Measurements from ENCODE around the gene GAS7.
"Not testable (repeated sequence)": the region's sequence is repeated elsewhere in the genome, so short reads cannot be mapped to it uniquely, and the experiment has no call there.

Gene GAS7

DNA sequence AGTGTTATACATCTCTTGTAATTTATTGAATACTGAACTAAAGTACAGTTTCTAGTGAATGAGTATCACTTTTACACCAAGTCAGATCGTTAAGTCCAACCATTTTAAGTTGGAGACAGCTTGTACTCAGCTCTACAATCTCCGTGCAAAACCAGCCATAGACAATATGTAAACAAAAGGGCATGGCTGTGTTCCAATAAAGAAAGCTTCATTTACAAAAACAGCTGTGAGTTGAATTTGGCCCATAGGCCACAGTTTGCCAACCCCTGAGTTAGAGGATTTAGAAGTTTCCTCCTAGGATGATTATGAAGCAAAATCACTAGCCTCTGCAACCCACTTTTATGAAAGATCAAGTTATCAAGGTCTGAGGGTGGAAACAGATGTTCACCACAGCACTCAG, 187.7 kb downstream of the GAS7 start:
- no peak for DNase-seq

DNA sequence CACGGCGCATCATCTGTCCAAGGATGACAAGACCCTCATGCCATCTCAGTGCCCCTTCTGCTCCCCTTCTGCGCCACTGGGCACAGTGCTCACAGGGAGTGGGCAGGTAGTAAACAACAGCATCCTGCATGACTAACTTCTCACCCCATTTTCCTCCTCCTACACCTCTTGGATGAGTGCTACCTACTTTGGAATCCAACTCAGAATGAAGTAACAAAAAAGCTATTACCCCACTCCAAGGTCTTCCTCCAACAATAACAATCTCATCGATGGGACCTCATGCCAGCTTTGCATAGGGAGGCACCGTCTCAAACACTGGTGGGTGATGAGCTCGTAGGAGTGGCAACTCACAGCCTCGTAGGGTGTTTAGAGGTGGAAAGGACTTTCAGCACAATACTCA, 194.7 kb downstream of the GAS7 start:
- DNase-seq = no peak

DNA sequence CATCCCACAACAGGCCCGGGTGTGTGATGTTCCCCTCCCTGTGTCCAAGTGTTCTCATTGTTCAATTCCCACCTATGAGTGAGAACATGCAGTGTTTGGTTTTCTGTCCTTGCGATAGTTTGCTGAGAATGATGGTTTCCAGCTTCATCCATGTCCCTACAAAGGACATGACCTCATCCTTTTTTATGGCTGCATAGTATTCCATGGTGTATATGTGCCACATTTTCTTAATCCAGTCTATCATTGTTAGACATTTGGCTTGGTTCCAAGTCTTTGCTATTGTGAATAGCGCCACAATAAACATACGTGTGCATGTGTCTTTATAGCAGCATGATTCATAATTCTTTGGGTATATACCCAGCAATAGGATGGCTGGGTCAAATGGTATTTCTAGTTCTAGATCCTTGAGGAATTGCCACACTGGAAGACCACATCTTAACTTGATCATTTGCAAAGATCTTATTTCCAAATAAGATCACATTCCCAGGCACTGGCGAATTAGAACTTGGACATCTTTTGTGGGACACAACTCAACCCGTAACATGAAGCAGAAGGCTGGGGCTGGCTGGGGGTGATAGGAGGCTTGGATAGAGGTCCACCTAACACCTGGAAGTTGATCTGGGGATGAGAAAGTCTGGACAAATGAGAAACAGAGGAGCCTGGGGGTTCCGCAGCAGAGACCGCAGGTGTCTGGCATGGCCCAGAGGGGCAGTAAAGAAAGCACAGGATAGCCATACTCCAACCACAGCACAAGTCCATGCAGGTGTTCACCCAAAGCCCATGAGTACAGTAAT, 195.6 kb downstream of the GAS7 start:
- DNase-seq = not testable (repeated sequence)

DNA sequence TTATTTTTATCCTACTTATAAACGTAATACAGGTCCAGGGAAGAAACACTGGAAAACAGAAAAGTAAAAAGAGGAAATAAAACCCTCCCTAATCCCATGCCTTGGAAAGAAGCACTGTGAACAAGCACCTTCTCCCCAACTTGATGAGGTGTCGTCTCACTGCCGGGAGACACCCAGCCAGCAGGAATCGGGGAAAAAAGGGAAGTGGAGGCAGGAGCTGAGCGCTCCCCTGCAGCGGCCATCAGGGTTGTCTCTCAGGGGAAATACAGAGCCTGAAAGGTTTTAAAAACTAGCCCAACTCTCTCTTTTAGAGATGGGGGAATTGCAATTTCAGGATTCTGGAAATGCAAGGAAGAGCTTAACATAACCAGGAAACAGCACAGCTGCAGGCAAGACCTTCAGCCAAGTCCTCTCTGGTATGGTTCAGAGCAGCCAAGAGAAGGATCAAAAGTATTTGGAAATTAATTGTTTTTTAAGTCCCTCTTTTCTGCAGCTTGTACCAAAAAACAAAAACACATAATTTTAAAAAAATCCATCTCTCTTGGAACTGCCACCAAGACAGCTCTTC, 197.0 kb downstream of the GAS7 start:
- DNase-seq = no peak

DNA sequence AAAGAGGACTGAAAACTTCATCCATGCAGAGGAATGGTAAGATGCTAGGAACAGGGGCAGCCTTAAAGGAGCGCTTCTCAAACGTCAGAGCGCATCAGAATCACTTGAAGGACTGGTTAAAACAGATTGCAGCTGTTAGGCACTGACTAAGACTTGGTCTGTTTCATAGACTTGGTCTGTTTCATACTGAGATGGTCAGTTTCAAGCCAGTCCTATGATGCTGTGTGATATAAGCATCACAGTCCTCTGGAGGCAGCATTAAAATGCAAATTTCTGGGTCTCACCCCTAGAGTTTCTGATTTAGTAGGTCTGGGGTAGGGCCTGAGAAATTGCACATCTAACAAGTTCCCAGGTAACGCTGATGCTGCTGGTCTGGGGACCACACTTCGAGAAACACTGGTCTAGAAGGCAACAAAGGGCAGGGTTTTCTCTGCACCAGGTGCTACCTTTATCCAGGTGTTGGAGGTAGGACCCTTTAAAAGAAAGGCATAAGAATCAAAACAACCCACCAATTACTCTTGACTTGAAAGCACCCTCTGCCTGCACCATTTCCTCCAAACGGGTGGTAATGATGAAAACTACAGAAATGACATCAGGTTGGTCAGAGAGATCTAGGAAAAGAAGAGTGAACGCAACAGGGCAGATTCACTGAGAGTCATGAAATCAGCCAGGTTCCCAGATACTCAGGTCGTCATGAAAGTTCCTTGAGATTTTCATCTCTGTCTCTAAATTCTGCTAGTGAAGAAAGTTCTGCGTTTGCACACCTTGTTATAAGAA, 198.3 kb downstream of the GAS7 start:
- DNase-seq = no peak

DNA sequence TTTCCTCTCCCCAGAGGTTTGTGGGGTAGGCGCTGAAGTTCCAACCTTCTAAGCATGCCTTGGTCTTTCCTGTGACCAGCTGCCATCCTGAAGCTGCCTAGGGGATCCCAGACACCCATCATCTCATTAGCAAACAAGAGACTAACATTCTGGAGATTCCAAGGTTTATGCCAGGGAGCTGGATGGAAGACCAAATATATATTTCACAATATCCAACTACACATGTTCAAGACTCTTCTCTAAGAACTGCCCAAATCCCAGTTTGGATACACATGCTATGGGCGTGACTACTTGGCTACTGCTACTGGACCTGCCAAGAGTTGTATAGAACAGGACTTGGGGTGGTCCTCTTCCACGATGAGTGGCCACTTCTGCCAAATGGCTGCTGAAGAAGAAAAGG, 200.3 kb downstream of the GAS7 start:
- DNase-seq = no peak

DNA sequence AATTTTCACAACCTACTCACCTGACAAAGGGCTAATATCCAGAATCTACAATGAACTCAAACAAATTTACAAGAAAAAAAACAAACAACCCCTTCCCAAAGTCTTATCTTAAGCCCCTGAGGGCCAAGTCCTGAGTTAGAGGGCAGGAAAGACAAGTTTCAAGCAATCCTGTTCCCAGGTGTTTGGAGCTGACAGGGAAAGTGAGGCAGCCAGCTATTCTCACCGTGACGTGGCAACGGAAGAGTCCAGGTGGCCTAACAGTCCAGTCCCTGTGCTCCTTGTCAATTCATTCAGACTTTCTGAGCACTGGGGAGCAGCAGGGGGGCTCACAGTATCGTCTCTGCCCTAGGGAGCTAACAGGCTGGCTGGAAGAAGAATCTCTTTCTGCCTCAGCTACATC, 203.6 kb downstream of the GAS7 start:
- no peak for DNase-seq

DNA sequence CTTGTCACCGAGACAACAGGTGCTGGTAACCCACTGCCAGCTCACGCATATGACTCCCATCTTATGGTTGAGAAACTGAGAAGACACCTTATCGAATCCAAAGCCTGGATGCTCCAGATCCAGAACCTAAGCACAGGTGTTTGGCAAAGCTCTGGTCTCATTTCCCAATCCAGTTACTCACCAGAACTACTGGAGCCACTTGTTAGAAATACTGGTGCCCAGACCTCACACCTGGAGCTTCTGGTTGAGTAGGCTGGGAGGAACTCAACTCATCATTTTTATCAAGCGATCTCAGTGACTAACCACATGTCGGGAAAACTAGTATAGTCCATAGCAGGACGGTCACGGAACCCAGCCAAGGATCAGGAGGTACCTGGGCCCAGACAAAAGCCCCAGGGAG, 206.6 kb downstream of the GAS7 start:
- no peak for DNase-seq

DNA sequence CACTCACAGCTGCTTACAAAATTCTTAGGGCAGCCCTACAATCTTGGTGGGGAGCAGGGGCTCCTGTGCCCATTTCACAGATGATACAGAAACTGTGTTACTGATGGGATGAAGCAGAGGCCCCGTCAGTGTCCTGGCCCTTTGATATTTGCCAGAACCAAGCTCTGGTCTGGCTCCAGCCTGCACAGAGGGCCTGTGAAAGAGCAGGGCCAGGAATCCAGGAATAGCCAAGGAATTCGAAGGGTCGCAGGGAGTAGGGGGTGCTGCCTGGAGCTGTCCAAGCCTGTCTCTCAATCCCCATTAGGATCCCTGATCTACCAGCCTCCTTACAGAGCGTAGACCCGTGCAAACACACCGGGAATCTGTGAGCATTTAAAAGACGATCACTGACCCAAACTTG, 207.1 kb downstream of the GAS7 start:
- DNase-seq = no peak

DNA sequence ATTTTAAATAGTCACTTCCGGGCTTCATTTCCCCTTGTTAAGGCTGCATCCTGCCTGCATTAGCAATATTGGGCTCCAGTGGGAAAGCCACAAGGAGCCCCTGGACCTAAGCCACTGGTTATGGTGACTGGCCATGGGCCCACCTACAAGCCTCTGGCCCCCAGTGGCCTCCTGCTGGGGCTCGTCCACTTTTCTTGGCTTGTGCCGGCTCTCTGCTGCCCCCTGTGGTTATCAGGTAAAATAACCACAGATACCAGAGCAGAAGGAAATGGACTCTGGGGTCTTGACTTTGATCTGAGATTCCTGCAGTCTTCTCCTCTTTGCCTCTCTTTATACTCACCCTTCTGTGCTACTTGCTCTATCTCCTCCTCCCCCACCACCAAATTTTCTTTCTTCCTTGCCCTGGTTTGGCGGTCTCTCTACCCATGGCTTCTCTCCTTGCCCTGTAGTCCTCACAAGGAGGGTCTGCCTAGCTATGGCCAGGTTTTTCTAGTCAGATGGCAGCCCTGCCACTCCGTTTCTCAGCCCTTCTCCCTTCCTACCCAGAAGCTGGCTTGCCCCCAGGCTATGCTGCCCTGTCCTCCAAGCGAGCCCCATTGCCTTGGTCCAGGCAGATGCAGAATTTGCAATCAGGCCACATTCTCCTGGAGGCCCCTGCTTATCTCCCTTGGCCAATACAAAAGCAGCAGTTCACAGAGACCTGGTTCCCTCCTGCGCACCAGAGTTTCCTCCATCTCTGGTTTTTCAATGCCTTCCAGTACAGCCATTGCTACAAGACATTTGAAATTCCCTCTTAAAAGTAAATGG, 210.4 kb downstream of the GAS7 start:
- DNase-seq = peak; percentile 20

DNA sequence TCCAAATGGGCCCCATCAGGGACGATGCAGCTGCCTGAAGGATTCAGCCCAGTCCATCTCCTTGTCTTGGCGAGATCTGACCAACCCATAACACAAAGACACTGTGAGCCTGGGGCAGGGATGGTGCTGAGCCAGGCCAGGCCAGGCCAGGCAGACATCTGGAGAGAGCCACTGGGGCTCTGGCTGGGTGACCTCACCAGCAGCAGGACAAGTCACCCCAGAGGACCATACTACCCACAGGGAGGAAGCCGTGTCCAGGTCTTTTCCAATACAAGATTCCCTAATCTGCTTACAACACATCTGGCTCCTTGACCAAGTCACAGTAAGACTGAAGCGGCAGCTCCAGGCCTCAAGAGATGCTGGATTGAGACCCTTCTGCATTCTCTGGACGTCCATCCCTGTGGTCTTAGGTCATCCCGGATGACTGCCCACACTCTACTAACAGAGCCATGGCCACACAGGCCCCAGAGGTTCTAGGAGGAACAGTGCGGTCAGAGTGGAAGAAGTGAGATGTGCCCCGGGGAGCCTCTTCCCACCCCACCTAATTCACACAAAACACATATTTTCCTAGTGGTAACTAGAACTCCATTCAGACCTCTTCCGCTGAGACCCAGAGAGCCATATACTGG, 211.5 kb downstream of the GAS7 start:
- no peak for DNase-seq

DNA sequence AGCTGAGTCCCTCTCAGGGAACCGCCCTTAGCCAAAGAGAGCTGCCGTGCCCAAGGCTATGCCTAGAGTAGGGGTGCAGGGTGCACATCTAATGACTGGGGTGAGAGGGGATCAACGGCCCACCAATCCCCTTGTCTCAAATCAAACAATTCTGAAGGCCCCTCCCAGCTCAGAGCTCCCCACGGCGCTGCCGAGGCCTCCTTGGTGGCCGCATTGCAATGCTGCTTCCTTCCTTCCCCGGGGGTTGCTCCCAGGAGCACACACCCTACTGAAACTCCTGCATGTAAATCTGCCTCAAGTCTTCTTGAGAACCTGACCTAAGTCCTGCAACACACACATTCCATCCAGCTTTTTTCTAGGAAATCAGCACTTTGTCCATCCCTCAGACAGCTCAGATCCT, 212.8 kb downstream of the GAS7 start:
- no peak for DNase-seq

DNA sequence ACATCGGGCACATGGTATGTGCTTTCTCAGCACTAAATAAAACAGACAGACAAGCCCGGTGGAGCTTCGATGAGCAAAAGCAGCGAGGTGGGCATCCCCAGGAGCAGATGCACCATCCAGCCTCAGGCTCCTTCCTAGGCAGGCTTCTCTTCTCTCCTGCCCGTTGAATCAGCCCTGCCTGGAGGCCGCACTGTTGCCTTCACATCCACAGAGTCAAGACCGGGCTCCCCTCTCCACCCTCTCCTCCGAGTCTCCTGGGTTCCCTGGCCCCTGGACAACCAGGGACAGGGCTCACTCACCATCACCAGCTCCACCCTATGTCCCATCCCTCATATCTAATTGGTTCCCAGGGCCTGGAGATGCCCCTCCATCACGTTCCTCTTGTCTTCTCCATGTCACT, 213.6 kb downstream of the GAS7 start:
- no peak for DNase-seq

DNA sequence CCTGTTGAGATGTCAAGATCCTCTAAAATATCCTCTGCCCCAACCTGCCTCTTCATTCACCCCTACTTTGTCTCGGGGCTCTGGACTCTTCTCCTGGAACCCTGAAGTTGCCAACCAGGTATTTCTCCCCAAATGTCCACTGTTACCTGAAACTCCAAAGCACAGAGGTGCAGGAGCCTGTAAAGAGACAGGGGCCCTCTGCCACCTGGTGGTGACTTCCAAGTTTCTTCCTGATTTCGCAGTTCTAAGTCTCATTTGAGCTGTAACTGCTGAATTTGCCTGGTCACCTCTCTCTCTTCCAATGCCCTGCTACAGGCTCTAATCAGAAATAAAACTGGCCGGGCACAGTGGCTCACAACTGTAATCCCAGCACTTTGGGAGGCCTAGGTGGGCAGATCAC, 216.2 kb downstream of the GAS7 start:
- no peak for DNase-seq

DNA sequence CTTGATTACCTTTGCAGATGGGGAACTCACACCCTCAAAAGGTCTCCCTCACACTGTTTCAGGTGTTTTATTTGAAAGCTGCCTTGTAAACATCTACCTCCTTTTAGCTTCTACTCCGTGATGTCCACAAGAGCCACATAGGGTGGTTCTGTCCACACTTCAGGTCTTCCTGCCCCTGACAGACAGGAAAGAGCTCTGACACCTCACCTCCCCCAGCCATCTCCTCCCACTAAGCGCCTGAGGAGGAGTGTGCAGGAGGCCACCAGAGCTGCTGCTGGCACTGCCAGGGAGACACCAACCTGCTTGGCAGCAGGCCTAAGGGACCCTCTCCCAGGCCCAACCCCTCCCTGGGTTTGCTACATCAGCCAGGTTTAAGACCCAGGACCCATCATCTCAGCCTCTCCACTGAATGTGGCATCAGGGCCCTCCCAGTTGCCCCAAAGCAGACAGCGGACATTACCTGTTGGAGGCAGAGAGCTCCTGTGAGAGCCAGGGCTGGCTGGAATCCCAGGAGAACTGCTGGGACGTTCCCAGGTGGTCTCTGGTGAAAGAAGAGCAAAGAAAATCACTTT, 217.0 kb downstream of the GAS7 start:
- no peak for DNase-seq

DNA sequence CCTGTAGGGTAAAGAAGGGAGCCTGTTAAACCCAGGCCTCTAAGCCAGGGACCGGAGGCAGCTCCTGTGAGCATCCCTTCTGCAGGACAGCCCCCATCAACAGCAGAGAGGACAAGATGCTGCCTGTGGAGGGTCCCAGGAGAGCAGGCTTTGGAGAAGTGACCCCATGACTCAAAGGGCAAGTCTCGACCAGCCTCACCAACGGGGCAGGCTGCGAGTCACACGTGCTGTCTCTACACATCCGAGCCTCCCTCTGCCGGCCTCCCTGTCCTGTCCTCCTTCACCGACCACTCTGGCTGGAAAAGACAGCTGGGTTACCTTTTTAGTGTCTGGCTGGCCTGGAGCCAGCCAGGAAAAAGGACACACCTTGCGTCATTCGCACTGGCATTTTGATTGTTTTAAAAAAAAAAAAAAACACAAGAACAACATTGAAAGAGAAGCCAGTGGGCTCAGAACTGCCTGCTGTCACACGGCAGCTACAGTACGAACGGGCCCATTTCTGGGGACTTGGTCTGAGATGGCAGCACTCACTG, 218.9 kb downstream of the GAS7 start:
- DNase-seq = no peak

DNA sequence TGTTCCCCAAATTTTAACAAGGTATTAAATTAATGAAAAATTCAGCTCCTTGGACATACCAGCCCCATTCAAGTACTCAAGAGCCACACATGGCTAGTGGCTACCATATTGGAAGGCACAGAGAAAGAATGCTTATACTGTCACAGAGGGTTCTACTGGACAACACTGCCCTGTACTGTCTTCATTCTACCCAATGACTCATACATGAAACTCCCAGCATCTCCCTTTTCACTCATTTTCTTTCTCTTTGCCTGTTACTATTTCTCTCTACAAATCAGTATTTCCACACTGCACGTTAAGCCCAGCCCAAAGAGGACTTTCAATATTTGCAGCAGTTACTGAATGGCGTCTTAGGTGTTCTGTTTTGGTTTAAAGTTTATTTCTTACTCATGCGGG, 221.2 kb downstream of the GAS7 start:
- no peak for DNase-seq

DNA sequence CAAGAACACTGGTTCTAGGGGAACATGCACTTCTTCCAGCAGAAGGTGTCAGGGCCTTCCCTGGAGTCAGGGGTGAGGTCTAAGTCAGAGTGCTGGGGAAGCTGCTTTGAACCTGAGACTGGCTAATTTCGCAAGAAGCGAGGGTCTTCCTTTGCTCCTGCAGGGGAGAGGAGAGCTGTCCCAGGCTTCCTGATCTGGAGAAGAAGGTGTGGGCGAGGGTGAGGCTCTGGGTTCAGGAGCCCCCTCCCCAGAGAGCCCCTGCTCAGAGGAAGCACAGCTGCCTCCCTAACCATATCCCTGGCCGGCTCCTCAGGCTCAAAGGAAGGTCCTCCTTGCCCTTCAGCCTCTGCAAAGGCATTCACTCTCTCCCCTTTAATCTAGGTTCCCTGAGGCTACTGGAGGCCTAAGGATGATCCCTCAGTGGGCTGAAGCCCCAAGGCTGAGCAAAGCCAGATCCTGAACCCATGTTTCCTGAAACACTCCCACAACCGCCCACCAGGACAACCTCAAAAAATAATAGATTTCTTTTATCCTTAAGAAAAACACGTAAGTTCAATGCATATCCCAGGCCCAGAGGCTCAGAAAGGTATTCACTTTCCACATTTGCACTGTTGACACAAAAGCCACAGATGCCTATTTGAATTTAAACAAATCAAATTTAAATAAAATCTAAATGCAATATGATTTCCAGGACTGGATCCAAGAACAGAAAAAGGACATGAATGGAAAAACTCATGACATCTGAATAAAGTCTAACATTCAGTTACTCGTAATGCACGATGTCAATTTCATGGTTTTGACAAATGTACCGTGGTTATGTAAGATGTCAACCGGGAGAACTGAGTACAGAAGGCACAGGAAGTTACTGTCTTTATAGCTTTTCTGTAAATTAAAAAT, 221.9 kb downstream of the GAS7 start:
- no peak for DNase-seq

DNA sequence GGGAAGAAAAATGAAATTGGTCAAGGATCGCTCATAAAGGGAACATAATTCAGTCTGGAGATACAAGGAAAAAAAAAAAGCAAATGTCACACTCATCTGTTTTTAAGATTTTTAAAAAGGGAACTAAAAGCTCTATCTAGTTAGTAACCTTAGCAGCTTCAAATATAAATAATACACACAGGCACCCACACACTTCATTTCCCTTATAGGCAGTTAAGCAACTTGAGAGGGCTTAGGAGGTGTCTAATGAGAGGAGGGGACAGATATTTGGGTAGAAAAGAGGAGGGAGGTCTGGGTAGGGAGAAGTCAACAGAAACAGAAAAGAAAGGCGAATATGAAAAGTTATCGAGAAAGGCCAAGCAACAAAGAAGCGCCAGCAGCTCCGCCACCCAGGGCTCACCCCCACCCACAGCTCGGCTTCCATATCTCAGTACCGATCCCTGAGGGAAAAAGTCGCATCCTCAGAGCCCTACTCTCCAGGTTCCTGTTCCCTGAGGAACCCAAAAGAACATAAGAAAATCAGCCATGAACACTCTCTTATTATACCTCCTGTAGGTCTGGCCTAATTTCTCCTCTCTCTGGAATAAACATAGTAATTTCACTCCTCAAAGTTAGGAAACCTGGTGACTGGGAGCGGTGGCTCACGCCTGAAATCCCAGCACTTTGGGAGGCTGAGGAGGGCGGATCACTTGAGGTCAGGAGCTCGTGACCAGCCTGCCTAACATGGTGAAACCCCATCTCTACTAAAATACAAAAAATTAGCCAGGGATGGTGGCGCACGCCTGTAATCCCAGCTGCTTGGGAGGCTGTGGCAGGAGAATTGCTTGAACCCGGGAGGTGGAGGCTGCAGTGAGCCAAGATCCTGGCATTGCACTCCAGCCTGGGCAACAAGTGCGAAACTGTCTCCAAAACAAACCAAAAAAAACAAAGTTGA, 223.7 kb downstream of the GAS7 start:
- no peak for DNase-seq

Data from activated CD8-positive, alpha-beta memory T cell treated with anti-CD3 and anti-CD28 coated beads, Interleukin-2, amount 50 U/mL, for 4 hours (primary cell).